Calu3 (cell line): ENCODE results near the gene GAREM1. TPM values are rescaled to one million over a fixed set of nuclear protein-coding genes. Genes with fewer than 3 reads are reported as not detected.
"Not testable (repeated sequence)": the region's sequence is repeated elsewhere in the genome, so short reads cannot be mapped to it uniquely, and the experiment has no call there.

ENCODE experiments used
- BruUV-seq: library from RNA; stranded (reverse); fragments of 400-500 nt; replicated peaks from 2 replicates; lab custom pipeline; 2021; lab: Mats Ljungman, UMichigan
- CTCF ChIA-PET: fragments of 300-600 bp; sonication (Branson Sonifier 250); formaldehyde crosslinking; loops from one replicate; lab custom pipeline; 2022; ENCODE audit warnings: antibody characterized with exemption; lab: Charles Lee
- DNase-seq: peaks from one replicate; pipeline ENCODE4 v3.0.0; 2022
- H3K27ac Mint-ChIP-seq: one replicate; pipeline ENCODE4 v1.8.0; 2022; ENCODE audit warnings: mixed read lengths; ENCODE audit not compliant: unreplicated experiment
- H3K27me3 Mint-ChIP-seq: one replicate; pipeline ENCODE4 v1.8.0; 2022; ENCODE audit warnings: mixed read lengths; ENCODE audit not compliant: unreplicated experiment
- H3K36me3 Mint-ChIP-seq: one replicate; pipeline ENCODE4 v1.8.0; 2022; ENCODE audit warnings: mild to moderate bottlenecking, moderate library complexity, mixed read lengths; ENCODE audit not compliant: insufficient read depth, unreplicated experiment
- H3K4me1 Mint-ChIP-seq: one replicate; pipeline ENCODE4 v1.8.0; 2022; ENCODE audit warnings: mild to moderate bottlenecking, low read depth, mixed read lengths; ENCODE audit not compliant: unreplicated experiment
- H3K4me3 Mint-ChIP-seq: one replicate; pipeline ENCODE4 v1.8.0; 2022; ENCODE audit warnings: mild to moderate bottlenecking, low read depth, moderate library complexity, mixed read lengths; ENCODE audit not compliant: unreplicated experiment
- H3K9me3 Mint-ChIP-seq: one replicate; pipeline ENCODE4 v1.8.0; 2022; ENCODE audit warnings: low read depth, mixed read lengths; ENCODE audit not compliant: unreplicated experiment
- intact Hi-C: fragments of 100-400 bp; cut with micrococcal nuclease; formaldehyde crosslinking; loops from one replicate; pipeline ENCODE4 v1.10.0; 2022; ENCODE audit not compliant: unreplicated experiment
- total RNA-seq: library from RNA; stranded (reverse); gene quantifications from 2 replicates; pipeline ENCODE4 v1.2.3, GENCODE V29; 2022
- TF ChIP-seq, protein P1 (sequence below): fragments of 200-600 bp; IDR thresholded peaks from one replicate; pipeline ENCODE4 v1.8.0; 2022; ENCODE audit warnings: antibody characterized with exemption; ENCODE audit not compliant: unreplicated experiment

Gene GAREM1
- total RNA-seq, 1 experiment from 2014 or later, result 19.3 TPM

DNA sequence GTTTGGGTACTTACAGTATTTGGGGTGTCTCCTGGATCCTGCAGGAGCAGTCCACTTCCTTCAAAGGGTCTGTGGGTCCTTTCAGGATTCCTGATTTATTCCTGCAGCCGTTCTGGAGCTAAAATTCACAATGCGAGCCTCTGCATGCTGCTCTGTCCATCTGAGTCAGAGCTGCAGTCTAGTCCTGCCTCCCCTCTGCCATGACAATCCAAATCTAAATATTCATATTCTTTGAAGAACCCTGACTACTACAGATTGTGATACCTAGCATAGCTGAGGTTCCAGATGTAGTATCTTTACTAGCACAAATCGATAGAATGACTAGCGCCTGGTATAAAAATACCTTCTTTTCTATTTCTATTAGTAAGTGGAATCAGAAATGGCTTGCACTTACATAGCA lies 31.3 kb upstream of the GAREM1 start:
- CTCF ChIA-PET, result no interaction called here
- intact Hi-C loops, result no loop called here
- TF ChIP-seq, protein P1, sequence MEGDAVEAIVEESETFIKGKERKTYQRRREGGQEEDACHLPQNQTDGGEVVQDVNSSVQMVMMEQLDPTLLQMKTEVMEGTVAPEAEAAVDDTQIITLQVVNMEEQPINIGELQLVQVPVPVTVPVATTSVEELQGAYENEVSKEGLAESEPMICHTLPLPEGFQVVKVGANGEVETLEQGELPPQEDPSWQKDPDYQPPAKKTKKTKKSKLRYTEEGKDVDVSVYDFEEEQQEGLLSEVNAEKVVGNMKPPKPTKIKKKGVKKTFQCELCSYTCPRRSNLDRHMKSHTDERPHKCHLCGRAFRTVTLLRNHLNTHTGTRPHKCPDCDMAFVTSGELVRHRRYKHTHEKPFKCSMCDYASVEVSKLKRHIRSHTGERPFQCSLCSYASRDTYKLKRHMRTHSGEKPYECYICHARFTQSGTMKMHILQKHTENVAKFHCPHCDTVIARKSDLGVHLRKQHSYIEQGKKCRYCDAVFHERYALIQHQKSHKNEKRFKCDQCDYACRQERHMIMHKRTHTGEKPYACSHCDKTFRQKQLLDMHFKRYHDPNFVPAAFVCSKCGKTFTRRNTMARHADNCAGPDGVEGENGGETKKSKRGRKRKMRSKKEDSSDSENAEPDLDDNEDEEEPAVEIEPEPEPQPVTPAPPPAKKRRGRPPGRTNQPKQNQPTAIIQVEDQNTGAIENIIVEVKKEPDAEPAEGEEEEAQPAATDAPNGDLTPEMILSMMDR, result no peak
- Mint-ChIP-seq H3K27me3 (peaks cover 5% of the 10 kb centered on the region), H3K9me3 (no peaks in the 10 kb centered on the region), H3K4me1 (no peaks in the 10 kb centered on the region), H3K4me3 (no peak overlapping the region), H3K27ac (no peak overlapping the region), H3K36me3 (no peaks in the 10 kb centered on the region)
- no TSS peak for BruUV-seq
- no peak for DNase-seq

DNA sequence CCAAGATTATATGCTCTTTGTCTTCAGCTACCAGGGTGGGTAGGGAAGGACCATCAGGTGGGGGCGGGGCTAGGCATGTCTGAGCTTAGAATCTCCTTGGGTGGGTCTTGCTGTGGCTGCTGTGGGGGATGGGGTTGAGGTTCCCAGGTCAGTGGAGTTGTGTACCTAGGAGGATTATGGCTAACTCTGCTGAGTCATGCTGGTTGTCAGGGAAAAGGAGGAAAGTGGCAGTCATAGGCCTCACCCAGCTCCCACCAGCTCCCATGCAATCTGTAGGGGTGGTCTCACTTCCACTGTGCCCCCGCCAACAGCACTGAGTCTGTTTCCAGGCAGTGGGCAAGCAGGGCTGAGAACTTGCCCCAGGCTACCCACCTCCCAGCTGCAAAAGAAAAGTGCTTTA lies 30.6 kb upstream of the GAREM1 start:
- DNase-seq, H3K36me3 Mint-ChIP-seq, H3K4me3 Mint-ChIP-seq, intact Hi-C loops, H3K27me3 Mint-ChIP-seq, CTCF ChIA-PET, BruUV-seq, H3K27ac Mint-ChIP-seq, H3K4me1 Mint-ChIP-seq, H3K9me3 Mint-ChIP-seq: not testable (repeated sequence)

DNA sequence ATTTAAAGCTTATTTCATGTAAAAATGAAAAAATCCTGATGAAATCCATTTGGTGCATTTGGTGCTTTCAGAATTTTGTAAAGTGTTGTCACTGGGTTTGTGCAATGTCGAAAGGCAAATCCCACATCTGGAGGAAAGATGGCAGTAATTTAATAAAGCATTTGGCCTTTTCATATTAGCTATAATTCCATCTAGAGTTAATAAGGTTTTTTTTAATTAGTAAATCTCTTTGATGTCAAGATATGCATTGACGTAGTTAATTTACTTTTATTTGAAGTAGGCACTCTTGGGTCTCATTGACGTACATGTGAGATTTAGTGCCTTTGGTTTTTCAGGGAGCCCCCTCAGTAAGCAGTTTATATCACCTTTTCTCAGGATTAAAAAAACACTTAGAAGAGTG lies 12.3 kb upstream of the GAREM1 start:
- no TSS peak for BruUV-seq
- DNase-seq, result no peak
- Mint-ChIP-seq H3K27me3 (no peaks in the 10 kb centered on the region), H3K36me3 (no peaks in the 10 kb centered on the region), H3K4me3 (no peak overlapping the region), H3K27ac (no peak overlapping the region), H3K9me3 (no peaks in the 10 kb centered on the region), H3K4me1 (no peaks in the 10 kb centered on the region)
- CTCF ChIA-PET, result no interaction called here
- intact Hi-C loops, result no loop called here
- TF ChIP-seq, protein P1, result no peak

DNA sequence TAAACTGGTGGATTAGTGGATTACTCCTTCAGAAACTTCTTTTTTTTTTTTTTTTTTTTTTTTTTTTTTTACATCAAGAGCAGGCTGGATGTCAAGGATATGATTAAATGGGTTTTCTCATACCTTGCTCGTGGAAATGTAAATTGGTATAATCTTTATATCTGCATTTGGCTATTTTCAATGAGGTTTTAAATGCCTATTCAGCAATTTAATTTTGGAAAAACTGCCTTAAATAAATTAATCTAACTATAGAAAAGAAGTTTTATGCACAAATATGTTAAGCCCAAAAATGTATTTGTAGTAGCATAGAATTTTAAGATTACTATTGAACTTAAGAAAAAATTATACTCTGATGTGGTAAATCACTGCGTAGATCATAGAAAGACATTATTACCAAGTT lies 11.4 kb upstream of the GAREM1 start:
- BruUV-seq, result no TSS peak
- Mint-ChIP-seq H3K9me3 (no peaks in the 10 kb centered on the region), H3K4me3 (no peak overlapping the region), H3K27ac (no peak overlapping the region), H3K36me3 (no peaks in the 10 kb centered on the region), H3K4me1 (no peaks in the 10 kb centered on the region), H3K27me3 (no peaks in the 10 kb centered on the region)
- TF ChIP-seq, protein P1, result no peak
- DNase-seq, result no peak
- CTCF ChIA-PET, result no interaction called here
- intact Hi-C loops, result no loop called here

DNA sequence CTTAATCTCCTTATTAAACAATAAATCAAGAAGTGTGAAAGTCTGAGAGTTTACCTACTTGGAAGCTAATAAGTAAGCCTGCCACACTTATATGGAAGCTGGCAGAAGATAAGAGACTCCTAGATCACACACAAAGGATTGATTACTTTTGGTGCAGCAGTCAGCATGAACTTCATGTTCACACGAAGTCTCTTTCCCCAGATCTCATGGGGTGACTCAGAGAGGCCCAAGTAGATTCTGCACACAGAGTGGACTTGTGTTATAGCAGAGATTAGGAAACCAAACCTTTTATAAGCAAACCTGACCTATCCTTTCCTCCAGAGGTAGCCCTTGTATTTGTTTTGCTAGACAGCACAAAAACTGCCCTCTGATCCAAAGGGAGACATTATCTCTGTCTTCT lies 9.9 kb upstream of the GAREM1 start:
- Mint-ChIP-seq H3K36me3 (no peaks in the 10 kb centered on the region), H3K27me3 (no peaks in the 10 kb centered on the region), H3K4me3 (no peak overlapping the region), H3K4me1 (peaks cover 7% of the 10 kb centered on the region), H3K9me3 (no peaks in the 10 kb centered on the region), H3K27ac (no peak overlapping the region)
- CTCF ChIA-PET, result no interaction called here
- no peak for DNase-seq
- TF ChIP-seq, protein P1, result no peak
- no TSS peak for BruUV-seq
- intact Hi-C loops, result no loop called here
